ENCODE results near the gene HOXD9.
A peak's percentile ranks its signal among the peaks of the same experiment; 100 is the strongest.

Gene HOXD9

DNA sequence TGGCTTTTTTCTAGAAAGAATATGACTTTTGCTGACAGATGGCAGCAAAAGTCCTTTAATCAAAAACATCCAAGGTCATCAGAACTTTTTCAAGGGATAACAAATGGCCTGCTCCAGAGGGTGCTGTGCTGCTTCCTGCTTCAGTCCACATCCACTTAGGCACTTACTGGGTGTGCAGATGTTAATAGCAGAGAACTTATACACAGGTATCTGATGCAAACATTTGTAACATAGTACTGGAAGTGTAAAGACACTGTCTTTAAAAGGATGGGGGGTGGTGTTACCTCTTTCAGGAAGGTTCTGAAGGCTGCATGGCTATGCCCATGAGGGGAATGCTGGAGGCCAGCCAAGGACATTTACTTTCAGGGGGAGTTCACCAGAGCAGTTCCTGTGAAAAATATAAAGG is 12.5 kb downstream of the HOXD9 start:
- no peak for FAIRE-seq
- DNase-seq (ENCODE audit: insufficient read length, low spot score), result no peak
- TF ChIP-seq POLR2A (IDR thresholded peaks at IDR 0.05; ENCODE audit: low read depth, low read length) (no peak), SPI1 (IDR thresholded peaks at IDR 0.05; ENCODE audit: low read depth, low read length) (no peak), PAX5 (IDR thresholded peaks at IDR 0.05; ENCODE audit: insufficient read depth, low read length, severe bottlenecking) (no peak), POLR2AphosphoS5 (IDR thresholded peaks at IDR 0.05; ENCODE audit: low read depth, low read length) (no peak), POU2F2 (IDR thresholded peaks at IDR 0.05; ENCODE audit: low read depth, low read length) (no peak), TAF1 (IDR thresholded peaks at IDR 0.05; ENCODE audit: low read depth, low read length) (no peak)

DNA sequence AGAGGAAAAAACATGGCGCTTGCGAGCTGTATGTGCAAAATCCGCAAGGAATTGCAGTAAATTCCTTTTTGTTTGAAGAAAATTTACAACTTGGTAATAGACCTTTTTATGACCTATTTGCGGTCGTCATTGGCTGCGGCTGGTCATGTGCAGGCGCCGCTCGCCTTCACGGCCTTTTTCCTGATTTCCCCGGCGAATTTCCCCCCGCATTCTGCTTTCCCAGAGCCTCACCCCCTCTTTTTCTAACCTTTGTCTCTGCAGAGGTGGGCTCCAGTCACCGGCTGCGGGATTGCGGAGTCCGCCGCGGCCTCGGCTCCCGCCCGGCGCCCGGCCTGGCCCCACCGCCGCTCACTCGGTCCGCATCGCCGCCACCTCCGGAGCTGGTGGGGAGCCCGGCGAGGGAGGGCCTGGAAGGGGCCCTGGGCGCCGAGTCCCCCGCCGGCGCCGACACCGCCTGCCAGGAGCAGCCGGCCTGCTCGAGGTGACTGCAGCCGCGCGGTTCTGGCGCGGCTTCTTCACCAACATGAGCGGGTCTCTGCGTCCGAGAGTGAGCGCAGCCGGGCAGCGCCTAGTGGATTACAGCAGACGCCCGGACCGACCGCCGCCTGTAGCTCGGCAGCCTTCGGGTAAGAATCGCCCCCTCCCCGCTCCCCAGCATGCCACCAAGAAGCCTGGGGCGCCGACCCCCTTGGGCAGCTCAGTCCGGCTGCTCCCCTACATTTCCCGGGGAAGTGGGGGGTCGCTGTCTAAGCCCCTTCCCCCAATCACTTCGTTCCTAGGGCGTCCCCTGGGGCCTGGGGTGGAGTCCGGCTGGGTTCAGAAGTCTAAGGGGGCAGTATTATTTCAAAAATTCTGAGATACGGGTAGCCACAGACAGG is 14.1 kb downstream of the HOXD9 start:
- no peak for FAIRE-seq
- TF ChIP-seq TAF1 (IDR thresholded peaks at IDR 0.05; ENCODE audit: low read depth, low read length), result no peak
- TF ChIP-seq POU2F2 (IDR thresholded peaks at IDR 0.05; ENCODE audit: low read depth, low read length), result no peak
- TF ChIP-seq POLR2AphosphoS5 (IDR thresholded peaks at IDR 0.05; ENCODE audit: low read depth, low read length), result no peak
- TF ChIP-seq POLR2A (IDR thresholded peaks at IDR 0.05; ENCODE audit: low read depth, low read length), result no peak
- no peak for TF ChIP-seq PAX5 (IDR thresholded peaks at IDR 0.05; ENCODE audit: insufficient read depth, low read length, severe bottlenecking)
- no peak for TF ChIP-seq SPI1 (IDR thresholded peaks at IDR 0.05; ENCODE audit: low read depth, low read length)
- no peak for DNase-seq (ENCODE audit: insufficient read length, low spot score)

DNA sequence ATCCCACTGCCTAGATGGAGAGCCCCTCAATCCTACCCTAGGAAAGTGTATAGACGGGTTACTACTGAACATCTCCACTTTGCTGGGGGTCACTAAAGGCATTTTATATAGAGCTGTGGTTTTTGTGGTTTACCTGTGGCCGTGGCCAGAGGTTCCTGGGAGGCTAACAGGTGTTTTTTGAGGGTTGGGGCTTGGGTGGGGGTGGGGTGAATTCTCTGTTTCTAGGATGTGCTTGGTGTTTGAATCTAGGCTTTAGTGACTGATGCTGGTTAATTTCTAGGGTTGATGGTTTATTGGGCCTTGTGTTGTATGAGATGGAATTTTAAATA is 14.7 kb downstream of the HOXD9 start:
- DNase-seq (ENCODE audit: insufficient read length, low spot score) (no peak), FAIRE-seq (no peak)
- TF ChIP-seq POU2F2 (IDR thresholded peaks at IDR 0.05; ENCODE audit: low read depth, low read length) (no peak), TAF1 (IDR thresholded peaks at IDR 0.05; ENCODE audit: low read depth, low read length) (no peak), POLR2A (IDR thresholded peaks at IDR 0.05; ENCODE audit: low read depth, low read length) (no peak), SPI1 (IDR thresholded peaks at IDR 0.05; ENCODE audit: low read depth, low read length) (no peak), PAX5 (IDR thresholded peaks at IDR 0.05; ENCODE audit: insufficient read depth, low read length, severe bottlenecking) (no peak), POLR2AphosphoS5 (IDR thresholded peaks at IDR 0.05; ENCODE audit: low read depth, low read length) (no peak)

DNA sequence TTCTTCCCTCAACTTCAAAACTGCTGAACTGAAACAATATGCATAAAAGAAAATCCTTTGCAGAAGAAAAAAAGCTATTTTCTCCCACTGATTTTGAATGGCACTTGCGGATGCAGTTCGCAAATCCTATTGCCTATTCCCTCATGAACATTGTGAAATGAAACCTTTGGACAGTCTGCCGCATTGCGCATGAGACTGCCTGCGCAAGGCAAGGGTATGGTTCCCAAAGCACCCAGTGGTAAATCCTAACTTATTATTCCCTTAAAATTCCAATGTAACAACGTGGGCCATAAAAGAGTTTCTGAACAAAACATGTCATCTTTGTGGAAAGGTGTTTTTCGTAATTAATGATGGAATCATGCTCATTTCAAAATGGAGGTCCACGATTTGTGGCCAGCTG is 15.4 kb downstream of the HOXD9 start:
- DNase-seq (ENCODE audit: insufficient read length, low spot score) (no peak), FAIRE-seq (no peak)
- TF ChIP-seq SPI1 (IDR thresholded peaks at IDR 0.05; ENCODE audit: low read depth, low read length) (no peak), POLR2AphosphoS5 (IDR thresholded peaks at IDR 0.05; ENCODE audit: low read depth, low read length) (no peak), POU2F2 (IDR thresholded peaks at IDR 0.05; ENCODE audit: low read depth, low read length) (no peak), PAX5 (IDR thresholded peaks at IDR 0.05; ENCODE audit: insufficient read depth, low read length, severe bottlenecking) (no peak), POLR2A (IDR thresholded peaks at IDR 0.05; ENCODE audit: low read depth, low read length) (no peak), TAF1 (IDR thresholded peaks at IDR 0.05; ENCODE audit: low read depth, low read length) (no peak)

DNA sequence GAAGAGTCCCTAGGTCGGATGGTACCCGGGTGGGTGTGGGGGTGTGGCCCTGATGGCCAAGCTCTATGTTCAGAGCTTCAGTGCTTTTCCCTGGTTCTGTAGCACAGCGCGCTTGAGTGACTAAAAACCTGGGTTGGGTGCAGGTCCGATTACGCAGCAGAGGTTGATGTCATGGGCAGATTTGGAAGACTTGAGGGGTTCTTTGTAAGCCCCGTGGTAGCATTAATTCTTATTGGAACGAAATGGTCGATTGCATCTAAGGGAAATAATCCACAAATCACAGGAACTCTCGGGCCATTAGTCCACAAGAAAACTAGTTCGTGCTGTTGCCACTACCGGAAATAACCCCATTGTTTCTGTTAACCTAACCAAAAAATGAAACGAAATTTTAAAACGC is 16.0 kb downstream of the HOXD9 start:
- FAIRE-seq, result no peak
- no peak for DNase-seq (ENCODE audit: insufficient read length, low spot score)
- no peak for TF ChIP-seq POU2F2 (IDR thresholded peaks at IDR 0.05; ENCODE audit: low read depth, low read length)
- TF ChIP-seq SPI1 (IDR thresholded peaks at IDR 0.05; ENCODE audit: low read depth, low read length), result no peak
- no peak for TF ChIP-seq PAX5 (IDR thresholded peaks at IDR 0.05; ENCODE audit: insufficient read depth, low read length, severe bottlenecking)
- TF ChIP-seq POLR2AphosphoS5 (IDR thresholded peaks at IDR 0.05; ENCODE audit: low read depth, low read length), result no peak
- no peak for TF ChIP-seq TAF1 (IDR thresholded peaks at IDR 0.05; ENCODE audit: low read depth, low read length)
- TF ChIP-seq POLR2A (IDR thresholded peaks at IDR 0.05; ENCODE audit: low read depth, low read length), result no peak

DNA sequence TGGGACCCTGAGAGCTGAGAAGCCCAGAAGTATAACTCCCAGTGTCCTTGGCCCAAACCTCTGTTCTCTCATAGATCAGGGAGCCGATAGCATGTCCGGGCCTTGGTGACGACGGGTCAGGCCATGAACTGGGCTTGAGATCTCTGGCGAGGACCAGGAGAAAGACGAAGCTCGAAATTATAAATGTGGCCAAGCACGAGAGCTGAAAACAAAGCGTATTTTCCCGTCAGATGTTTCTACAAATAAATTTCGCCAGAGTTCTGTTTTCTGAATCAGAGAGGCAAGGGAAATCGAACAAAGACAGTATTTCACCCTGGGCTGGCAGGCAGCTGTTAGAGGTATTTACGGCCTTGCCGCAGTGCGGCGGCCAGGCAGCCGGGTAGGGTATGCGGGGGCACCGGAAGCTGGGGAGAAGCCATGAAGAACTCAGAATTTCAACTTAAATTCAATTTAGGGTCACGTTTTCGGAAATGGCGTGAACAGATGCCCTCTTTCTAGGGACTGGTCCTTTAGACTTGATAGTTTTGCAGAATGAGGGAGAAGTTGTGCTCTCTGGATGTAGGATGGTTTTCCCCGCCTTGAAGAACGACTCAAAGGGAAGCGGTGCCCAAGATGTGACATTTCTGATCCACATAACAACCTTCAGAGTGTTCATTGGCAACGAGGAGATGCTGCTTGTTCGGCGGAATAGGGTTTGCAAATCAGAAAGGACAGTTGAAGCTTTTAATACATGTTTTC is 16.6 kb downstream of the HOXD9 start:
- no peak for DNase-seq (ENCODE audit: insufficient read length, low spot score)
- no peak for TF ChIP-seq SPI1 (IDR thresholded peaks at IDR 0.05; ENCODE audit: low read depth, low read length)
- TF ChIP-seq POLR2AphosphoS5 (IDR thresholded peaks at IDR 0.05; ENCODE audit: low read depth, low read length), result no peak
- no peak for TF ChIP-seq TAF1 (IDR thresholded peaks at IDR 0.05; ENCODE audit: low read depth, low read length)
- TF ChIP-seq POLR2A (IDR thresholded peaks at IDR 0.05; ENCODE audit: low read depth, low read length), result no peak
- no peak for TF ChIP-seq PAX5 (IDR thresholded peaks at IDR 0.05; ENCODE audit: insufficient read depth, low read length, severe bottlenecking)
- no peak for TF ChIP-seq POU2F2 (IDR thresholded peaks at IDR 0.05; ENCODE audit: low read depth, low read length)
- FAIRE-seq, result no peak

DNA sequence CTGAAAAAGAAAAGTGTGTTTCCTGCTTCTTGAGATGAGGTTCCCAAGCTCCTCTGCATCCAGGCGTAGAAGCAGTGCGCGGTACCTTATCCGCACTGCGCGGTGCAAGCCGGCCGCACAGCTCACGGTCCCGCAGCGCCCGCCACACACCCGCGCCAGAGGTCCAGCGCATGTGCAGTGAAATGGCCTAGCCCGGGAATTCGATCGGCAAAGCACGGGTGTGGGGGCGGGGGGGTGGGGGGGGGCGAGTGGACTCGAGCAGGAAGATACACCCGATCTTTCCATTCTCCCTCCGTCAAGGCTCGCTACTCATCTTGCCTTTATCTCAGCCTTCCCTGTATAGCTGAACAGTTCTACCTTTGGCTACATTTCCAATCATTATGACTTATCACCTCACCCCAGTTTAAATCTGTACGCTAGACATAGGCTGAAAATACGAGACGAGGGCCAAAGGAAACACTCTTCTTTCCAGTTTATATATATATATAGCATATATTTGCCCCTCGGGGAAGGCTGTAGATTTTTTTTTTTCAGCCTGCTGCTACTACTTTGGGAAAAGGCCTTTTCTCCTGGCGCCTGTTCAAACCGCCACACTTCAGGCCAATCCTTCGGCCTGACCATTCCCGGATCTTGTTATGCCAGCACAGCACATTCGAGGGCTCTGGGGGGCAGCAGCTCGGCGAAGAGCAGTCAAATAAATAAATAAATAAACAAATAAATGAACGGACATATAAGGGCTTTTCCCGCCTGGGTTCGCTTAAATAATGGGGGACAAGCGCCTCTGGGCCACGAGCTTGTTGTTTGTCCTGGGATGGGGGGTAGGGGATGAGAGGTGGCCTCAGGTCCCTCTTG is 17.4 kb downstream of the HOXD9 start:
- no peak for DNase-seq (ENCODE audit: insufficient read length, low spot score)
- no peak for TF ChIP-seq SPI1 (IDR thresholded peaks at IDR 0.05; ENCODE audit: low read depth, low read length)
- FAIRE-seq, result no peak

DNA sequence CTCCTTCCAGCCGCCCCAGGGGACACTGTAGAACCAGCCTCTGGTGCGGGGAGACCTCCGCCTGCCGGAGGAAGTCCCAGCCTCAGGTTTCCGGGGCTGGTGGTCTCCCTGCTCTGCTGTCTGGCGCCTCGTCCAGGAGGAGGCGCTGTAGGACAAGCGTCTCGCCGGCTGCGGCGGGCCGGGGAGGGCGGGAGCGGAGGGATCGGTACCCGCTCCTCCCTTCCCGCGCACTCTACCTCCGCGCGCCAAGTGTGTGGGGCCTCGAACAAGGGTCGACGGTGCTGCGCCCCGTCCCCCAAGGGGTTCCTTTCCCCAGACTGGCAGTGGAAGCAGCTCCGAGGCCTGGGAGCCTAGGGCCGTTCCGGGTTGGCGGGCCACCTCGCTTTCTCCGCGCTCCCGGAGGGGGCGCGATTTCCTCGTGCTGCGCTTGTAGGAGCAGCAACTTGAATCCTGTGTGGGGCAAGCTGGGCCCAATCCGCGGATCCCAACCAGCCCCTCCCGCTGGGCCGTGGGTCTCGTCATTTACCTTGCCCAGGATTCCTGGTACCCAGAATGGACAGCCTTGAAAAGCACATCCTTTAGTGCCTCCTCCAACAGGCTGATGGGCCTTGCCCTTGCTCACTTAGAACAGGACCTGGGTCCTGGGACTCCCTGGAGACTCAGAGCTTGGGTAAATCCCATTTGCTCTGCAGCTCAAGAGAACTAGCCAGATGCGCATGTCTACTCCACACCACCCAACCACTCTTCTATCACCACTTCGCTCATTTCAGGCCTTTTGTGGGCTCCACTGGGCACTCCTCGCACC is 18.2 kb downstream of the HOXD9 start:
- DNase-seq (ENCODE audit: insufficient read length, low spot score) (peak; percentile 95), FAIRE-seq (peak; percentile 89)
- no peak for TF ChIP-seq POU2F2 (IDR thresholded peaks at IDR 0.05; ENCODE audit: low read depth, low read length)
- TF ChIP-seq PAX5 (IDR thresholded peaks at IDR 0.05; ENCODE audit: insufficient read depth, low read length, severe bottlenecking), result no peak
- TF ChIP-seq POLR2A (IDR thresholded peaks at IDR 0.05; ENCODE audit: low read depth, low read length), result no peak
- TF ChIP-seq SPI1 (IDR thresholded peaks at IDR 0.05; ENCODE audit: low read depth, low read length), result no peak
- no peak for TF ChIP-seq TAF1 (IDR thresholded peaks at IDR 0.05; ENCODE audit: low read depth, low read length)
- no peak for TF ChIP-seq POLR2AphosphoS5 (IDR thresholded peaks at IDR 0.05; ENCODE audit: low read depth, low read length)
